ENCODE data around the gene PKLR. TPM values are rescaled to one million over a fixed set of nuclear protein-coding genes. Genes with fewer than 3 reads are reported as not detected.

Gene PKLR
- total and polyA plus RNA-seq, 2 of the 8 experiments (the other 6 are each of a cell fraction or from before 2014, with no cell fraction given): 2.3 to 7.5 TPM

DNA sequence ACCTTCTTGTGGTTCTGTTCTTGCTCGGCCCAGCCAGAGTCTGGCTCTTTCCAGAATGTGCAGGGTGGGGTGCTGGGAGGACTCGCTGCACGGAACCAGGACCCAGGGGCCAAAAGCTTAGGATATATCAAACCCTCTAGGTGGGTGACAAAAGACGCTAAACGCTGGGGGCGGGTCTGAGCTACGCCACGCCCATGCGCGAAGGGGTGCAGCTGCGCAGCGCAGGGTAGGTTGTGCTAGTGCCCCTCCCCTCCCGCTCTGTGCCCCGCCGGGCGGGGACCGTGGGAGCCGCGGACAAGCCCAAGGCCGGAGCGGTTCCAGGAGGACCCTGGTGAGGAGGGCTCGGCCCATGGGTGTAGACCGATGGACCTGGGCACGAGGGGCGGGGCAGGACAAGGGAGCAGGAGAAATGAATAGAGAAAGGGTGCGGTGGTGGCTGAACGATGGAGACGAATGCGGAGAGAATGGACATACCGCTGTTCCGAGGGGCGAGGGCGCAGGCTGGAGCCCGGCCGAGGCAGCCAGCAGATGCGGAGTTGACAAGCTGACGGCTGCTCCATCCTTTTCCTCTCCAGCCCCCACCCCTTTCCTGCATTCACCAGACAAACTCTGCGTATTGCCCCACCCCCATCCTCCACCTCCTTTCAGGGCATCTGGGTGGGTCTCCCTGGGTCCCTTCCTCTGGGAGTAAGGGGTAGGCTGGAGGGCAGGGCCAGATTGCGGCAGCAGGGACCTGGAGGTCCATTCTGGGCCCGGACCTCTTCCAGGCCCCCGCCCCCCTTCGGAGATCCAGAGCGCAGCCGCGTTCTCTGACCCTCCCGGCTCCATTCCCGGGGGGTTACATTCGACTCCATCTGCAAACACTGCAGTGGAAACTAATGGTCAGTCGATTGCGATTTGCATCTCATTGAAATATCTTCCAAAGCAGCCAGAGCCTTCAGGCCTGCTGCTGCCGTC is 19.7 kb upstream of the PKLR start, which contains the start of gene RUSC1:
RUSC1 (plus strand) TSS at position 234 of the 957 bp plus-strand sequence. CDS start 880 bp downstream, outside the sequence.
- DNase-seq (ENCODE audit: low read depth in 1 of 2, low spot score in 2 of 2) (peak; percentile 44 to 95), FAIRE-seq (peak; percentile 81)
- POLR2A ChIA-PET (ENCODE audit: partially characterized antibody): interaction anchor here (0.6 to 4.6 kb wide), 27 partner anchors 8 to 148 kb away, joined by 3 to 21 read pairs (median 4); partner anchors contain the start of genes CLK2, FDPS, HCN3 and KRTCAP2
- no peak for TF ChIP-seq CTBP2 (IDR thresholded peaks at IDR 0.05; ENCODE audit: borderline replicate concordance, insufficient read depth, insufficient read length, low read length)
- 0 out of 2 replicates have a peak, but pooled peaks have one; percentile 24 for TF ChIP-seq SP1 (IDR thresholded peaks at IDR 0.05; ENCODE audit: low read depth, low read length)
- TF ChIP-seq E2F6 (IDR thresholded peaks at IDR 0.05): no peak
- TF ChIP-seq CTCF (IDR thresholded peaks at IDR 0.05; ENCODE audit: control extremely low read depth in 1 of 3, insufficient read depth in 1 of 3, low read depth in 1 of 3, low read length in 3 of 3): peak in 1 of 3 experiments; percentile 8; a peak in 1 of 4 replicates
- TF ChIP-seq SUZ12 (IDR thresholded peaks at IDR 0.05; ENCODE audit: low read length): no peak
- no peak for TF ChIP-seq HDAC6 (IDR thresholded peaks at IDR 0.05; ENCODE audit: low read depth, low read length)

More for the DNA sequence above, 19.7 kb upstream of the PKLR start, which contains the start of gene RUSC1:
- H2BK15ac ChIP-seq (ENCODE audit: low read length): 0 out of 2 replicates have a peak within 1 kb of the TSS, but pooled peaks have one; percentile 29
- H2BK12ac ChIP-seq (ENCODE audit: low read depth, low read length): peak within 1 kb of the TSS; percentile 60; the same call in 1 of the 2 replicates
- no peak within 1 kb of the TSS for H2AFZ ChIP-seq (ENCODE audit: low read length)
- H3K27ac ChIP-seq (ENCODE audit: low read depth, low read length): no peak within 1 kb of the TSS
- H3K18ac ChIP-seq (ENCODE audit: extremely low read depth, low read length): peak within 1 kb of the TSS; percentile 72
- H3K23ac ChIP-seq (ENCODE audit: insufficient read length): no peak within 1 kb of the TSS
- H2AK5ac ChIP-seq (ENCODE audit: low read depth, low read length): no peak within 1 kb of the TSS; the same call in 1 of the 2 replicates
- peaks cover 16% of the 10 kb centered on the region; the same call in 1 of the 2 replicates for H3K23me2 ChIP-seq (ENCODE audit: low read depth, low read length)
- peak within 1 kb of the TSS; percentile 73 to 97 for H3K4me2 ChIP-seq (ENCODE audit: insufficient read depth in 1 of 2, low read depth in 2 of 2, low read length in 2 of 2)
- H3K4ac ChIP-seq (replicated peaks; ENCODE audit: insufficient read length, low read depth, low read length): no peak within 1 kb of the TSS
- no peak within 1 kb of the TSS for H4K5ac ChIP-seq (ENCODE audit: insufficient read length, low read depth, low read length)
- peaks cover 0 to 4% of the 10 kb centered on the region in 2 experiments; a peak in 1 of 4 replicates for H3K79me2 ChIP-seq (ENCODE audit: control insufficient read depth in 1 of 2, insufficient read depth in 2 of 2, low read length in 2 of 2)
- H4K8ac ChIP-seq (ENCODE audit: extremely low read depth, insufficient read depth, low read length): 0 out of 2 replicates have a peak within 1 kb of the TSS, but pooled peaks have one; percentile 22
- H3K9me3 ChIP-seq (ENCODE audit: insufficient read depth in 2 of 2, low read depth in 1 of 2, low read length in 1 of 2): no peaks in the 10 kb centered on the region
- CTCF ChIA-PET (ENCODE audit: partially characterized antibody): interaction anchor here (0.8 to 15.0 kb wide), 15 partner anchors 9 to 128 kb away, joined by 3 to 227 read pairs (median 5); partner anchors contain the start of genes CLK2, ENTREP3, FDPS and HCN3
- no peak within 1 kb of the TSS for H3K14ac ChIP-seq (ENCODE audit: insufficient read length)
- H3K27me3 ChIP-seq (replicated peaks in 1 of 4; ENCODE audit: control insufficient read depth in 3 of 4, extremely low read depth in 1 of 4, insufficient read depth in 3 of 4, low read length in 3 of 4): peaks cover 0 to 5% (median 3%) of the 10 kb centered on the region in 4 experiments; a peak in 4 of 7 replicates
- peak within 1 kb of the TSS; percentile 42 to 94 (median 76) for H3K4me3 ChIP-seq (ENCODE audit: extremely low read depth in 1 of 4, insufficient read depth in 2 of 4, low read depth in 3 of 4, low read length in 4 of 4)
- peaks cover 8 to 26% (median 14%) of the 10 kb centered on the region in 4 experiments; a peak in 6 of 7 replicates for H3K4me1 ChIP-seq (replicated peaks in 1 of 4; ENCODE audit: control insufficient read depth in 3 of 4, insufficient read depth in 4 of 4, low read length in 3 of 4)
- 8% methylated on average over 49 of the region's 51 CpGs; no CpG with 5 or more reads in 1 of the 2 experiments for WGBS, 2 experiments (ENCODE audit: extremely low coverage in 1 of 2, insufficient coverage in 1 of 2, insufficient read length in 1 of 2, insufficient replicate concordance in 2 of 2, low coverage in 1 of 2, low lambda C conversion rate in 2 of 2, missing lambda C conversion rate in 1 of 2)
- H2BK5ac ChIP-seq (ENCODE audit: low read depth, low read length): peak within 1 kb of the TSS; percentile 60
- H3K79me1 ChIP-seq (ENCODE audit: low read depth, low read length): no peaks in the 10 kb centered on the region
- no peak within 1 kb of the TSS for H2BK120ac ChIP-seq (replicated peaks; ENCODE audit: low read depth, low read length)
- H4K91ac ChIP-seq (replicated peaks; ENCODE audit: insufficient read length, low read length): no peak within 1 kb of the TSS
- no peak within 1 kb of the TSS for H3K56ac ChIP-seq (replicated peaks; ENCODE audit: insufficient read length, low read depth, low read length)
- H3K9ac ChIP-seq (replicated peaks in 1 of 4; ENCODE audit: extremely low read depth in 1 of 4, low read depth in 3 of 4, low read length in 3 of 4): peak within 1 kb of the TSS in 2 of 4 experiments; percentile 8 to 20; a peak in 3 of 7 replicates
- H4K20me1 ChIP-seq (replicated peaks in 1 of 2; ENCODE audit: control insufficient read depth in 1 of 2, insufficient read depth in 2 of 2, low read length in 2 of 2): peaks cover 8 to 18% of the 10 kb centered on the region in 2 experiments
- no peak within 1 kb of the TSS for H2BK20ac ChIP-seq (ENCODE audit: low read length)
- peaks cover 4 to 25% (median 16%) of the 10 kb centered on the region in 4 experiments; a peak in 6 of 8 replicates for H3K36me3 ChIP-seq (ENCODE audit: control insufficient read depth in 2 of 4, insufficient read depth in 4 of 4, low read length in 3 of 4)

Data from H1 (cell line).